KBM-7 (cell line): ENCODE measurements around the gene OGDH.
"Not testable (repeated sequence)": the region's sequence is repeated elsewhere in the genome, so short reads cannot be mapped to it uniquely, and the experiment has no call there.

Experiments used
- DNase-seq: peaks from one replicate; pipeline ENCODE4 v3.0.0-alpha.2; 2015
- in situ Hi-C: fragments of 300-500 bp; cut with MboI; formaldehyde crosslinking; loops from 2 replicates; pipeline ENCODE4 v1.14.3; 2020; ENCODE audit warnings: low sequenced_read_pairs, low pct_unique_long_range_greater_than_20kb, mixed read lengths

OGDH gene

DNA sequence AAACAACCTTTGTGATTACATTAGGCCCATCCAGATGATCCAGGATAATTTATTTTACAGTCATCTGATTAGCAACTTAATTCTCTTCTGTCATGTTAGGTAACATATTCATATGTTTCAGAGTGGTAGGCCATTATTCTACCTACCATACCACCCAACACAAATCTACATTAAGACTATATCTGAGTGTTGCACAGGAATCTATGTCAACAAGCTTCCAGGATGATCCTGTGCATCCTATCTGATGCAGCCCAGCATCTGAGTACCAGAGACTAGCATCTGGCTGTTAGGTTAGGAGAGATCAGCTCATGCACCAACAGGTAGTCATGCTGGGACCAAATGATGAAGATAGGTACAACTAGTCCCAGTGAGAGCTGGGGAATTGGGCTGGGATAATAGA lies 31.4 kb upstream of the OGDH start:
- no peak for DNase-seq
- in situ Hi-C loops: loop anchor here (25.0 kb wide), 2 partner anchors 362 to 562 kb away; no protein-coding TSS in a partner anchor

DNA sequence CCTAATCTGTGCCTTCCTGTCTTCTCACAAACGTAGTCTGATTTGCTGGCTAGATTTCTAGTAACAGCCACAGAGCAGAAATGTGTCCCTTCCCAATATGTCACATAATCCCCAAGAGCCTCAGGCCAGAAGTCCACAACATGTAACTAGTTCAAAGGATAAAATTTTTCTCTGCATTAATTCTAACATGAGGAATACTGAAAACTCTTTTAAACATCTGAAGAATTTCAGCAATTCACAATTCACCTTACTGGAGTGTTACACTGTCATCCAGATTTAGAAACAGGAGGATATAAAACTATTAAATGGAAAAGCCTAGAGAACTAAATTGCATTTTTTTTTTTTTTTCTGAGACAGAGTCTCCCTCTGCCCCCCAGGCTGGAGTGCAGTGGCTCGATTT lies 30.2 kb upstream of the OGDH start:
- DNase-seq: no peak
- in situ Hi-C loops: loop anchor here (25.0 kb wide), 2 partner anchors 361 to 561 kb away; no protein-coding TSS in a partner anchor

DNA sequence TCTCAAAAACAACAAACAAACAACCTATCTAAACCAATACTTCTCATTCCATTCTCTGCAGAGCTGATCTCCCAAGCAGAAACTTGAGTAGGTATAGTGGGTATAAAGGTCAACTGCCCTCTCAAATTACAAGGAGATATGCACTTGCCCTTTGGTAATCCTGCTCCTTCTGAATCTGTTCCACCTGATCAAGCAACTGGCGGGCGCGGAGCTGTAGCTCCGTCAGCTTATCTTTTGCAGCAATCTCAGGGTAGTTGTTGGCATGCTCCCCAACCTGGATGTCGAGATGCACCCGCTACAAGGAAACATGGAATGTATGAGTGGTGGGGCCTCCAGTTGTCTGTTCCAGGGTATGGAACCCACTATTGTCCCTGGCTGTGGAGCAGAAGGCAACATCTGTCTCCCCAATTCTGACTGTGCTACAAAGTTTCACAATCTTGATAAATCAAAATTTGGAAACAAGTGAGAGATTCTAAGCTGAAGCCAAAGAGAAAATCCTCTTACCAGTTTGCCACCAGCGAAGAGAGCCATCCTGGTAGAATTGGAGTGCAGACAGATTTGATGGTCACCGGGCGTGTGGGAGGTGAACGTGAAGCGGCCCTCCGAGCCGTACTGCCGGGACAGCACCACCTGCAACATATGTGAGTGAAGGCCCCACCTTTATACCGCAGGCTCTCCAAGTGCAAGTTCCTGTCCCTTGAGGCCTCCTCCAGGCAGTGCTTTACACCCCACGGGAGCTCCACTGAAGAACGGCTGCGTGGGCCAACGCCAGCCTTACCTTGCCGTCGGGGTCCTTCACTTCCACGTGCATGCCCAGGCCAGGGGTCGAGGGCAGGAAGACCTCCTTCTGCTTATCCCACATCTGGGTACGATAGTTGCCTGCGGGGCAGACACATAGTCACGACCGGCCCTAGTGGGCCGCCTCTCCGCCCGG lies 25.2 kb upstream of the OGDH start:
- in situ Hi-C loops: loop anchor here (25.0 kb wide), 2 partner anchors 356 to 556 kb away; no protein-coding TSS in a partner anchor

DNA sequence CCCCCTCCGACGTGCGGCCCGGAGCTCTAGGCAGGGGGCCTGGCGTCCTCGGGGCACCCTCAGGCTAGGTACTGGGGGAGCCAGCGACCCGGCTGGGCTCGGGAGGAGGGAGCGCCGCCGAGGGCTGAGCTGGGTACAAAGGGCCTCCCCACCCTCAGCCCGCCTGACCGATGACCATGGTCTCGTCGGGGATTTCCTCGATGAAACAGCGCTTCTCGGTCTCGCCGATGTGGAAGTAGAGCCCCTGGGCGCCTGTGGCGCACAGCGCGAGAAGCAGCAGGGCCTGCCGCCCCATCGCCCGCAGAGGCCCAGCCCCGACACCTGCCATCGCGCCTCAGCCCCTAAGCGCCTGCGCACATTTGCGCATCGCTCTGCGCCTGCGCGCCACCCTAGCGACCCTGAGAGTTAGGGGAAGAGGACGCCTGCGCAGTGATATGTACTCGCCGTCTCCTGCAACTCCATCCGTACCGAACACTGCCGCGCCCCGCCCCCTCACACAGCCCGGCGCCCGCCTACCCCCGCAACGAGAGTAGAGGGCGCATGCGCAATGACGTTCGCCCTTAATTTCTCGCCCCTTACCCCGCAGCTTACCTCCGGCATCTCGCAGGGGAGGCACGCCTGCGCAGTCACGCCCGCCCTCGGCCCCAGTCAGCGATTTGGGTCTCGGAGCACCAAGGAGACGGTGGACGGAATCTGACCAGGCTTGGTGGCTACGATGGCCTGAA lies 24.4 kb upstream of the OGDH start, which contains the start of gene TMED4:
Gene TMED4 (minus strand): TSS at position 353 of the 725 bp plus-strand sequence. CDS start 25 bp downstream, at position 328.
- peak; percentile 99 for DNase-seq
- in situ Hi-C loops: loop anchor here (25.0 kb wide), 2 partner anchors 355 to 555 kb away; no protein-coding TSS in a partner anchor

More for the DNA sequence above, 25.2 kb upstream of the OGDH start:
- DNase-seq: peak; percentile 29

DNA sequence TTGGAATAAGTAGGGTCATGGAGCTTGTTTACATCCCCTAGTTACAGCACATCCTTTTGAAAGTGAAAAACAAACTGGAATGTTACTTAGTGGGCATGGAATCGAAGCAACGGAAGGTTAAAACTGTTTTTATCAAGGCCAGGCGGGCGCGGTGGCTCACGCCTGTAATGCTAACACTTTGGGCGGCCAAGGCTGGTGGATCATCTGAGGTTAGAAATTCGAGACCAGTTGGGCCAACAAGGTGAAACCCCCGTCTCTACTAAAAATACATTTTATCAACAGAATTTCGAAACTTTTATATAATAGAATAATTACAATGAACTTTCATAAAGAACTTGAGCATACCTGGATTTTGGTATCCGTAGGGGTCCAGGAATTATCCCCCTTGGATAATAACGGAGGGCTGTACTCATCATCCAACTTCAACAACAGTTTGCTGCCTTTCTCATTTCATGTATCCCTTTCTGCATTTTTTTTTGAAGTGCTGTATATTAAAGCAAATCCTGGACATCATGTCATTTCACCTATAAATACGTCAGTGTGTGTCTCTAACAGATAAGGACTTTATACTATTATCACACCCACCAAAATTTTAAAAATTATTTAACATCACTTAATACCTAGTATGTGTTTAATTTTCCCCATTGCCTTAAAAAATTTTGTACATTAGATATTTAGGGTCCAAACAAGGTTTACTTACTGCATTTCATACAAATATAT lies 23.1 kb upstream of the OGDH start:
- no peak for DNase-seq
- in situ Hi-C loops: loop anchor here (25.0 kb wide), 2 partner anchors 354 to 554 kb away; no protein-coding TSS in a partner anchor

DNA sequence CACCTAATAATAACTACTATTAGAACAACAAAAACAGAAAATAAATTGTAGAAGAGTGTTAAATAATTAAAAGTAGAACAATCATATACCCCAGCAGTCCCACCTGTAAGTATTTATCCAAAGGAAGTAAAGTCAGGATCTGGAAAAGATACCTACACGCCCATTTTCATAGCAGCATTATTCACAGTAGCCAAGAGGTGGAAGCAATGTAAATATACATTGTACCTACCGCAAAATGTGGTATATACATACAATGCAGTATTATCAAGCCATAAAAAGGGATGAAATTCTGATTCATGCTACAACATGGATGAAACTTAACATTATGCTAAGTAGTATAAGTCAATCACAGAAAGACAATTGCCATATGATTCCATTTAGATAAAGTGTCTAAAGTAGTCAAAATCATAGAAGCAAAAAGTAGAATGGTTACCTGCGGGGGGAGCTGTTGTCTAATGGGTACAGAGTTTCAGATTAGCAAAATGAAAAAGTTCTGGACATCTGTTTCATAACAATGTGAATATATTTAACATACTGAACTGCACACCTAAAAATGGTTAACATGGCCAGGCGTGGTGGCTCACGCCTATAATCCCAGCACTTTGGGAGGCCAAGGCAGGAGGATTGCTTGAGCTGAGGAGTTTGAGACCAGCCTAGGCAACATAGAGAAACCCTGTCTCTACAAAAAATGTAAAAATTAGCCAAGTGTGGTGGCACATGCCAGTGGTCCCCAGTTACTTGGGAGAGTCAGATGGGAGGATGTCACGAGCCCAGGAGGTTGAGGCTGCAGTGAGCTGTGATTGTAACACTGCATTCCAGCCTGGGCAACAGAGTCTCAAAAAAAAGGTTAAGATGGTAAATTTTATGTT lies 18.4 kb upstream of the OGDH start:
- in situ Hi-C loops: loop anchor here (25.0 kb wide), 2 partner anchors 349 to 549 kb away; no protein-coding TSS in a partner anchor
- peak; percentile 80 for DNase-seq

DNA sequence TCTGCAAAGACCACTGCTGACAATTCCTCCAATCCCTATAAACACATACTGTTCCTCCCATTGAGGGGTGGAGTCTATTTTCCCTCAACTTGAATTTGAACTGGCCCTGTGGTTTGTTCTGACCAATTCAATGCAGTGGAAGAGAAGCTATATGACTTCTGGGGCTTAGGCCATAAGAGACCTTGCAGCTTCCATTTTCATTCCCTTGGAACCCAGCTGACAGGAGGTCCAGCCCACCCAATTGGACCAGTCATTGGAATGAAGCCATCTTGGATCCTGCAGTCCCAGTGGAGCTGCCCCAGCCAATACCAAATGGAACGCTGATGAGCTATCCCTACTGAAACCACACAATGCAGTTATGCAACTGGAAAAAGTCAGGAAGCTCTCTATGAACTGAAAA lies 15.5 kb upstream of the OGDH start:
- in situ Hi-C loops: loop anchor here (25.0 kb wide), 2 partner anchors 346 to 546 kb away; no protein-coding TSS in a partner anchor
- no peak for DNase-seq

DNA sequence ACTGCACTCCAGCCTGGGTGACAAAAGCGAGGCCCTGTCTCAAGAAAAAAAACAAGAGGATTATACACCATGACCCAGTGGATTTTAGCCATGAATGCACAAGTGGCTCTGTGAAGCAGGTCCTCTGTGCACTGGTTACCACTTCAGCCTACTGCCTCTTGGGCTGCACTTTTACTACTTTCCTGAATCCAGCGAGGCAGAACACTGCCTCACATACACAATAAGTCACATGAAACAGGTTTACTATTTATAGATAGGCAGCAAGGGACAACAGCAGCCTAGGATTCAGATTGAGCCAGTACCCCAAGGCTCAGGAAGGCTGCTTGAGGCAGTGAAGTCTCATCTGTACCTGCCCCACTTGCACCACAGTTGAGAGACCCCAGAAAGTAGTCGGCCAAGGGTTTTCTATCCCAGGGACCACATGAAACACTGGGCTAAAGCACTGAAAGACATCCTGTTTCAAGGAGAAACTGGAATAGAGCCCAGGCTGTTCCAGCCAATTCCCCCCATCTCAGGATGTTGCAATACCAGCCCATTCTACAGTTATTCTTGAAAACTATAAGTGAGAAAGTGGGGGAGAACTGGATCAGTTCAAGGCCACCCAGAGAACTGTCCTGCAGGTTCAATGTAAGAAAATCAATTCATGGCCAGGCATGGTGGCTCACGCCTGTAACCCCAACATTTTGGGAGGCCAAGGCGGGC lies 10.3 kb upstream of the OGDH start:
- DNase-seq: no peak
- in situ Hi-C loops: loop anchor here (25.0 kb wide), 2 partner anchors 341 to 541 kb away; no protein-coding TSS in a partner anchor

DNA sequence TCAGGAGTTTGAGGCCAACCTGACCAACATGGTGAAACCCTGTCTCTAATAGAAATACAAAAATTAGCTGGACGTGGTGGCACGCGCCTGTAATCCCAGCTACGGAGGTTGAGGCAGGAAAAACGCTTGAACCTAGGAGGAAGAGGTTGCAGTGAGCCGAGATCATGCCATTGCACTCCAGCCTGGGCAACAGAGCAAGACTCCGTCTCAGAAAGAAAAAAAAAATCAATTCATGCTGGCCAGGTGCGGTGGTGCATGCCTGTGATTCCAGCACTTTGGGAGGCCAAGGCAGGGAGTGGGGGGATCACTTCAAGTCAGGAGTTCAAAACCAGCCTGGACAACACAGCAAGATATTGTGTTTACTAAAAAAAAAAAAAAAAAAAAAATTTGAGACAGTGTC lies 9.2 kb upstream of the OGDH start:
- DNase-seq: not testable (repeated sequence)
- in situ Hi-C loops: loop anchor here (25.0 kb wide), 2 partner anchors 340 to 540 kb away; no protein-coding TSS in a partner anchor

DNA sequence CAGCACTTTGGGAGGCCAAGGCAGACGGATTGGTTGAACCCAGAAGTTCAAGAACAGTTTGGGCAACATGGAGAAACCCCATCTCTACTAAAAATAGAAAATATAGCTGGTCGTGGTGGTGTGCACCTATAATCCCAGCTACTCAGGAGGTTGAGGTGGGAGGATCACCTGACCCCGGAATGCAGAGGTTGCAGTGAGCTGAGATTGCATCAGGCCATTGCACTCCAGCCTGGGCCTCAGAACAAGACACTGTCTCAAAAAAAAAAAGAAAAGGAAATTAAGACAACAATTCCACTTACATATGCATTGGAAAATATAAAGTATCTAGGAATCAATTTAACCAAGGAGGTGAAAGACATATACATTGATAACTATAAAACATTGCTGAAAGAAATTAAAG lies 7.2 kb upstream of the OGDH start:
- no peak for DNase-seq
- in situ Hi-C loops: loop anchor here (25.0 kb wide), 2 partner anchors 338 to 538 kb away; no protein-coding TSS in a partner anchor

DNA sequence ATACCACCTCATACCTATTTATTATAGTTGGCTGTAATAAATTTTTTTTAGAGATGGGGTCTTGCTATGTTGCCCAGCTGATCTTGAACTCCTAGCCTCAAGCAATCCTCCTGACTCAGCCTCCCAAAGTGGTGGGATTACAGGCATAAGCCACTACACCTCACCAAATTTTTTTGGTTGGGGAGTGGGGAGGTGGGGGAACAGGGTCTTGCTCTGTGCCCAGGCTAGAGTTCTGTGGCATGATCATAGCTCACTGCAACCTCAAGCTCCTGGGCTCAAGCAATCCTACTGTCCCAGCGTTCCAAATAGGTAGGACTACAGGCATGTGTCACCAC lies 3.9 kb upstream of the OGDH start:
- in situ Hi-C loops: no loop called here
- DNase-seq: no peak

DNA sequence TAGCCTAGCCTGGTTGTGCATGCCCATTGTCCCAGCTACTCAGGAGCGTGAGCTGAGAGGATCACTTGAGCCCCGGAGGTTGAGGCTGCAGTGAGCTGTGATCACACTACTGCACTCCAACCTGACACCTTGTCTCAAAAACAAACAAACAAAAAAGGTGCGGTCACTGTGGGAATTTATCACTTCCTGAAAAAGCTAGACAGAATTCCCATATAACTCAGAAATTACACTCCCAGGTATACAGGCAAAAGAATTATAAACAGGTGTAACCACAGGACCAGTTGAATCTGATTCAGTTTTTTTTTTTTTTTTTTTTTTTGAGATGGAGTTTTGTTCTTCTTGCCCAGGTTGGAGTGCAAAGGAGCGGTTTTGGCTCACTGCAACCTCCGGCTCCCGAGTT lies 3.2 kb upstream of the OGDH start:
- DNase-seq: no peak
- in situ Hi-C loops: no loop called here

DNA sequence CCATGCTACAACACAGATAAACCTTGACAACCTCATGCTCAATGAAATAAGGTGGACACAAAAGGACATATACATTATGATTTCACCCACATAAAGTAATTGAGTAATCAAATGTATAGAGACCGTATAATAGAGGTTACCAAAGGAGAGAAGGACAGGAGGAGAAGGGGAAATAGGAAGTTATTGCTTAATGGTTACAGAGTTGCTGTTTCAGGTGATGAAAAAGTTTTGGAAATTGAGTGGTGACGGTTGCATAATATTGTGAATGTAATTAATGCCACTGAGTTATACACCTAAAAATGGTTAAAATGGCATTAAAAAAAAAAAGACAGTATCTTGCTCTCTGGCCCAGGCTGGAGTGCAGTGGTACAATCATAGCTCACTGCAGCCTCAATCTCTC lies 1.5 kb upstream of the OGDH start:
- in situ Hi-C loops: no loop called here
- DNase-seq: no peak

DNA sequence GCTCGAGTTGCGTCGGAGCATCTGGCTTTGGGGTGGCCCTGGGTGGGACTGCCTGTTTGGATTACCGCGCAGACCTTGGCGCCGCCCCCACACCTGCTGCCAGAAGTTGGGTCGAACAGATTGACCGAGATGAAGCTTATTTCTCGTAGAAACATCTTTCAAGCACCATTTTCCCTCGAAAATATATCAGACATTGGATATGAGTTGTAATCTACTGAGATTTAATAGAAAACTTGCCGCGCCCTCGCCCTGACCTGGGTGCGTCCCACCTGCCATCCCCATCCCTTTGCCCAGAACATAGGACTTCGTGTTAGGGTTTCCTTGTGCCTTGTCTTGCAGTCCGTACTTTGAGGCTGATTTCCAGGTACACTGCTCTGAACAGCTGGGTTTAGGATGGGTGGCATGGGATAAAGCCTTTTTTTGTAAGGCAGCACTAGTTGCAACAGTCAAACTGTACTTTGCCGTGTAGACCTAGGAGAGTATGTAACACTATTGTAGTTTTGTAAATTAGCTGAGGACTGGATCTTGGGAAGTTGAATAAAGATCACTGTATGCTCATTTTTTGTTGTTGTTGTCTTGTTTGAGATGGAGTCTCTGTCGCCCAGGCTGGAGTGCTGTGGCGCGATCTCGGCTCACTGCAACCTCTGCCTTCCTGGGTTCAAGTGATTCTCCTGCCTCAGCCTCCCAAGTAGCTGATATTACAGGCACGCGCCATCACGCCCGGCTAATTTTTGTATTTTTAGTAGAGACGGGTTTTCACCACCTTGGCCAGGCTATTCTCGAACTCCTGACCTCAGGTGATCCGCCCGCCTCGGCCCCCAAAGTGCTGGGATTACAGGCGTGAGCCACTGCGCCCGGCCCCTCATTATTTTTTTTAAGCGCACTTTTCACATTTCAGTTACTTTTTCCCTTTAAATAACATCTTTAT lies 978 bp downstream of the OGDH start:
- DNase-seq: no peak
- in situ Hi-C loops: no loop called here

DNA sequence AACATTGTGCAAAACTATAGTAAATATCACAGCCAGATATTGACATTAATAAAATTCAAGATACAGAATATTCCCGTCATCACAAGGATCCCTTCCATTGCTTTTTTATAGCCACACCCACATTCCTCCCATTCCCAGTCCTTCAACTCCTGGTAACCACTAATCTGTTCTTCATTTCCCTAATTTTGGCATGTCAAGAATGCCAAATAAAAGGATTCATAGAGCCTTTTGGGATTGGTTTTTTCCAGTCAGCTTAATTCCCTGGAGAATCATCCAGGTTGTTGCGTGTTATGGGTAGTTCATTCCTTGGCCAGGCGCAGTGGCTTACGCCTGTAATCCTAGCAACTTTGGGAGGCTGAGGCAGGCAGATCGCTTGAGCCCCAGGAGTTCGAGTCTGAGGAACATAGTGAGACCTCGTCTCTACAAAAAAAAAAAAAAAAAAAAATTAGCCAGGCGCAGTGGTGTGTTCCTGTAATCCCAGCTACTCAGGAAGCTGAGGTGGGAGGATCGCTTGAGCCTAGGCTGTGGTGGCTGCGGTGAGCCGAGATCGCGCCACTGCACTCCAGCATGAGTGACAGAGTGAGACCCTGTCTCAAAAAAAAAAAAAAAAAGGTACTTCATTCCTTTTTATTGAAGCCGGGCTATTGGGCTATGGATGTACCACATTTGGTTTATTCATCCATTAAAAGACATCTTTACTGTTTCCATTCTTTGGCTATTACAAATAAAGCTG lies 2.7 kb downstream of the OGDH start:
- in situ Hi-C loops: no loop called here

DNA sequence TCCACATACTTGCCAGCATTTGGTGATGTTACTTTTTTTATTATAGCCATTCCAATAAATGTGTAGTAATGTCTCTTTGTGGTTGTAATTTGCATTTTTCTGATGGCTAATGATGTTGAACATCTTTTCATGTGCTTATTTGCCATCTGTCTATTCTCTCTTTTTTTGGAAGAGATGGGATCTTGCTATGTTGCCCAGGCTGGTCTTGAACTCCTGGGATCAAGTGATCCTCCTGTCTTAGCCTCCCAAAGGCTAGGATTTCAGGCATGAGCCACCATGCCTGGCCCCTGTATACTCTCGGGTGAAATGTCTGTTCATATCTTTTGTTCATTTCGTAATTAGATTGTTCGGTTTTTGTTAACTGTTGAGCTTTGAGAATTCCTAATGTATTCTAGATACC lies 3.4 kb downstream of the OGDH start:
- in situ Hi-C loops: no loop called here
- no peak for DNase-seq

More for the DNA sequence above, 2.7 kb downstream of the OGDH start:
- peak; percentile 85 for DNase-seq
